ENCODE results near the gene HPS4.

DNA sequence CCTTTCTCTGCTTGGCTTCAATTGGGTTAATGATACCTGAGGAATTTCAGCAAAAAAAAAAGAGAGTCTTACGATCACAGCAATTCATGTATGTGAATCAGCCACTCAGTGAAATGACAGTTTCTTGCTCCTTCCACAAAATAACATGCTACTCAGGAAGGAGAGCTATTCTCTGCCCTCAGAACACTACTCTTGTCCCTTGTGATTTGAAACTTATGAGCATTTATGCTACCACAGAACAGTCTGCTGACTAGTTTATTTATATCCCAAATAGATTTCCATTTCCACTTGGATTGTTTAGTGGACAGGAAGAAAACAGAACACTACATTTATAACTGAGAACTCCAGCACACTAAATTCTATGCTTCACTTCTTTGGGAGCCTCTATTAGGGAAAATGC lies 20.2 kb upstream of the HPS4 start:
- TF ChIP-seq, protein P1, sequence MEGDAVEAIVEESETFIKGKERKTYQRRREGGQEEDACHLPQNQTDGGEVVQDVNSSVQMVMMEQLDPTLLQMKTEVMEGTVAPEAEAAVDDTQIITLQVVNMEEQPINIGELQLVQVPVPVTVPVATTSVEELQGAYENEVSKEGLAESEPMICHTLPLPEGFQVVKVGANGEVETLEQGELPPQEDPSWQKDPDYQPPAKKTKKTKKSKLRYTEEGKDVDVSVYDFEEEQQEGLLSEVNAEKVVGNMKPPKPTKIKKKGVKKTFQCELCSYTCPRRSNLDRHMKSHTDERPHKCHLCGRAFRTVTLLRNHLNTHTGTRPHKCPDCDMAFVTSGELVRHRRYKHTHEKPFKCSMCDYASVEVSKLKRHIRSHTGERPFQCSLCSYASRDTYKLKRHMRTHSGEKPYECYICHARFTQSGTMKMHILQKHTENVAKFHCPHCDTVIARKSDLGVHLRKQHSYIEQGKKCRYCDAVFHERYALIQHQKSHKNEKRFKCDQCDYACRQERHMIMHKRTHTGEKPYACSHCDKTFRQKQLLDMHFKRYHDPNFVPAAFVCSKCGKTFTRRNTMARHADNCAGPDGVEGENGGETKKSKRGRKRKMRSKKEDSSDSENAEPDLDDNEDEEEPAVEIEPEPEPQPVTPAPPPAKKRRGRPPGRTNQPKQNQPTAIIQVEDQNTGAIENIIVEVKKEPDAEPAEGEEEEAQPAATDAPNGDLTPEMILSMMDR (IDR thresholded peaks at IDR 0.05) = no peak
- no peak for TF ChIP-seq CEBPB (IDR thresholded peaks at IDR 0.05)
- no peak for TF ChIP-seq RARB (CRISPR knock-in tag; IDR thresholded peaks at IDR 0.05)
- no peak for TF ChIP-seq EP300 (IDR thresholded peaks at IDR 0.05)
- TF ChIP-seq, protein P2, sequence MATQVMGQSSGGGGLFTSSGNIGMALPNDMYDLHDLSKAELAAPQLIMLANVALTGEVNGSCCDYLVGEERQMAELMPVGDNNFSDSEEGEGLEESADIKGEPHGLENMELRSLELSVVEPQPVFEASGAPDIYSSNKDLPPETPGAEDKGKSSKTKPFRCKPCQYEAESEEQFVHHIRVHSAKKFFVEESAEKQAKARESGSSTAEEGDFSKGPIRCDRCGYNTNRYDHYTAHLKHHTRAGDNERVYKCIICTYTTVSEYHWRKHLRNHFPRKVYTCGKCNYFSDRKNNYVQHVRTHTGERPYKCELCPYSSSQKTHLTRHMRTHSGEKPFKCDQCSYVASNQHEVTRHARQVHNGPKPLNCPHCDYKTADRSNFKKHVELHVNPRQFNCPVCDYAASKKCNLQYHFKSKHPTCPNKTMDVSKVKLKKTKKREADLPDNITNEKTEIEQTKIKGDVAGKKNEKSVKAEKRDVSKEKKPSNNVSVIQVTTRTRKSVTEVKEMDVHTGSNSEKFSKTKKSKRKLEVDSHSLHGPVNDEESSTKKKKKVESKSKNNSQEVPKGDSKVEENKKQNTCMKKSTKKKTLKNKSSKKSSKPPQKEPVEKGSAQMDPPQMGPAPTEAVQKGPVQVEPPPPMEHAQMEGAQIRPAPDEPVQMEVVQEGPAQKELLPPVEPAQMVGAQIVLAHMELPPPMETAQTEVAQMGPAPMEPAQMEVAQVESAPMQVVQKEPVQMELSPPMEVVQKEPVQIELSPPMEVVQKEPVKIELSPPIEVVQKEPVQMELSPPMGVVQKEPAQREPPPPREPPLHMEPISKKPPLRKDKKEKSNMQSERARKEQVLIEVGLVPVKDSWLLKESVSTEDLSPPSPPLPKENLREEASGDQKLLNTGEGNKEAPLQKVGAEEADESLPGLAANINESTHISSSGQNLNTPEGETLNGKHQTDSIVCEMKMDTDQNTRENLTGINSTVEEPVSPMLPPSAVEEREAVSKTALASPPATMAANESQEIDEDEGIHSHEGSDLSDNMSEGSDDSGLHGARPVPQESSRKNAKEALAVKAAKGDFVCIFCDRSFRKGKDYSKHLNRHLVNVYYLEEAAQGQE (IDR thresholded peaks at IDR 0.05) = no peak
- no peak for TF ChIP-seq EHMT2 (IDR thresholded peaks at IDR 0.05; ENCODE audit: low read depth)
- no peak for TF ChIP-seq CHD2 (IDR thresholded peaks at IDR 0.05; ENCODE audit: low read length, partially characterized antibody)
- TF ChIP-seq ESRRA (IDR thresholded peaks at IDR 0.05; ENCODE audit: borderline replicate concordance, low read length) = no peak
- no peak for TF ChIP-seq RFX5 (IDR thresholded peaks at IDR 0.05)
- TF ChIP-seq, protein P3, sequence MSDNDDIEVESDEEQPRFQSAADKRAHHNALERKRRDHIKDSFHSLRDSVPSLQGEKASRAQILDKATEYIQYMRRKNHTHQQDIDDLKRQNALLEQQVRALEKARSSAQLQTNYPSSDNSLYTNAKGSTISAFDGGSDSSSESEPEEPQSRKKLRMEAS (IDR thresholded peaks at IDR 0.05) = no peak
- TF ChIP-seq POLR2A (IDR thresholded peaks at IDR 0.05; ENCODE audit: low read length) = no peak
- no peak for TF ChIP-seq FOSL2 (IDR thresholded peaks at IDR 0.05)
- no peak for TF ChIP-seq FOSL2 (CRISPR knock-in tag; IDR thresholded peaks at IDR 0.05)

All from A549 (cell line).